H7 (cell line): Measurements from ENCODE around the gene TMEM119. TPM values are rescaled to one million over a fixed set of nuclear protein-coding genes. Genes with fewer than 3 reads are reported as not detected.

ENCODE experiments used
- DNase-seq: peaks from one replicate; pipeline ENCODE4 v3.0.0; 2012
- H3K27me3 ChIP-seq: 2 replicates; pipeline ENCODE4 v1.6.0; 2011; ENCODE audit warnings: mild to moderate bottlenecking, low read length; ENCODE audit not compliant: control insufficient read depth, insufficient read depth
- H3K36me3 ChIP-seq: replicated peaks from 2 replicates; pipeline ENCODE4 v1.5.1; 2011; ENCODE audit warnings: low read length; ENCODE audit not compliant: control insufficient read depth, insufficient read depth
- H3K4me3 ChIP-seq: 2 replicates; pipeline ENCODE4 v1.5.1; 2011; ENCODE audit warnings: low read depth, mild to moderate bottlenecking, control low read depth, low read length, moderate library complexity; ENCODE audit not compliant: insufficient read depth
- total RNA-seq: library from RNA; depleted of rRNA; stranded (reverse); fragments of >200 nt; shearing (Covaris generic); gene quantifications from 2 replicates; pipeline ENCODE4 v1.2.3, GENCODE V29; 2014

Gene TMEM119
- total RNA-seq, 1 experiment from 2014 or later, result 0.24 TPM

- Histone ChIP-seq H3K36me3 (no peaks in the 10 kb centered on the region), H3K4me3 (no peak overlapping the region), H3K27me3 (no peaks in the 10 kb centered on the region; the same call in 1 of the 2 replicates)
- DNase-seq, result no peak
Observed at GRCh38 chr12:108602976-108603704, 5.3 kb upstream of the TMEM119 start.

DNA sequence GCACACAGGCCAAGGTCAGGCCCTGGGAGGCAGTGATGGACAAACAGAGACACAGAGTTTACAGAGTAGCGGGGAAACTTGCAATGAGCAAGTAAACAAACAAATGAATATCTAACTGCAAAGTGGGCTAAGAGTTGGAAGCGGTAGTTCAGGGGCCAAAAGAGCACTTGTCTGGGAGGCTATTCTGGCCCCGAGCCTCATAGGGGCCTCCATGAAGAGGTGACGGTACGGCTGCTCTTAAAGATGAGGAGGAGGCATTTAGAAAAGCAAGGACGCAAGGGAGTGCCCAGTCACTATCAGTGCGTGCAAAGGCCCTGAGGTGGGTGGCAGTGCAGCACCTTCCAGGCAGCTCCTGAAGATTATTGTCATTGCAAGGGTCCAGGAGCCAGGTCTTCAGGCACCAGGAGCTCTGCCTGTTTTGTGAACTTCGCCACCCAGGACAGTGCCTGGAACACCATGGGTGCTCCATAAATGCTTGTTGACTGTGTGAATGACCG lies 4.4 kb upstream of the TMEM119 start:
- H3K27me3 ChIP-seq, result no peaks in the 10 kb centered on the region; the same call in 1 of the 2 replicates
- DNase-seq, result no peak
- H3K4me3 ChIP-seq, result no peak overlapping the region
- H3K36me3 ChIP-seq, result no peaks in the 10 kb centered on the region

DNA sequence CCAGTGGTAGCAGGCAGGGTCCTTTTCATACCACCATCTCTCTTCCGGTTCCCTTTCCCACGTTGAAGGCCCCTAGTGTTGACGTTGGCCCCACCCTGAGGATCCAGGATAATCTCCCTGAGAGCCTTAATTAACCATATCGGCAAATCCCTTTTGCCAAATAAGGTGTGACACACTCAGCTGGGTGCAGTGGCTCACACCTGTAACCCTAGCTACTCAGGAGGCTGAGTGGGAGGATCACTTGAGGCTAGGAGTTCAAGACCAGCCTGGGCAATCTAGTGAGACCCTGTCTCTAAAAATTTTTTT lies 2.8 kb upstream of the TMEM119 start:
- no peaks in the 10 kb centered on the region for H3K36me3 ChIP-seq
- DNase-seq, result no peak
- H3K4me3 ChIP-seq, result no peak overlapping the region
- no peaks in the 10 kb centered on the region; the same call in 1 of the 2 replicates for H3K27me3 ChIP-seq

GRCh38 chr12:108599948-108600701 lies 2.2 kb upstream of the TMEM119 start:
- Histone ChIP-seq H3K36me3 (no peaks in the 10 kb centered on the region), H3K27me3 (no peaks in the 10 kb centered on the region; the same call in 1 of the 2 replicates), H3K4me3 (no peak overlapping the region)
- no peak for DNase-seq

- no peaks in the 10 kb centered on the region for H3K36me3 ChIP-seq
- no peaks in the 10 kb centered on the region; the same call in 1 of the 2 replicates for H3K27me3 ChIP-seq
- DNase-seq, result no peak
- H3K4me3 ChIP-seq, result no peak overlapping the region
Observed at GRCh38 chr12:108599541-108599940, 1.7 kb upstream of the TMEM119 start.

- H3K4me3 ChIP-seq, result no peak overlapping the region
- no peaks in the 10 kb centered on the region for H3K27me3 ChIP-seq
- H3K36me3 ChIP-seq, result no peaks in the 10 kb centered on the region
- DNase-seq, result no peak
Observed at GRCh38 chr12:108598553-108599250, 818 bp upstream of the TMEM119 start.

GRCh38 chr12:108596854-108597558 lies 878 bp downstream of the TMEM119 start:
- DNase-seq, result peak; percentile 47
- H3K36me3 ChIP-seq, result no peaks in the 10 kb centered on the region
- no peak overlapping the region for H3K4me3 ChIP-seq
- H3K27me3 ChIP-seq, result no peaks in the 10 kb centered on the region

DNA sequence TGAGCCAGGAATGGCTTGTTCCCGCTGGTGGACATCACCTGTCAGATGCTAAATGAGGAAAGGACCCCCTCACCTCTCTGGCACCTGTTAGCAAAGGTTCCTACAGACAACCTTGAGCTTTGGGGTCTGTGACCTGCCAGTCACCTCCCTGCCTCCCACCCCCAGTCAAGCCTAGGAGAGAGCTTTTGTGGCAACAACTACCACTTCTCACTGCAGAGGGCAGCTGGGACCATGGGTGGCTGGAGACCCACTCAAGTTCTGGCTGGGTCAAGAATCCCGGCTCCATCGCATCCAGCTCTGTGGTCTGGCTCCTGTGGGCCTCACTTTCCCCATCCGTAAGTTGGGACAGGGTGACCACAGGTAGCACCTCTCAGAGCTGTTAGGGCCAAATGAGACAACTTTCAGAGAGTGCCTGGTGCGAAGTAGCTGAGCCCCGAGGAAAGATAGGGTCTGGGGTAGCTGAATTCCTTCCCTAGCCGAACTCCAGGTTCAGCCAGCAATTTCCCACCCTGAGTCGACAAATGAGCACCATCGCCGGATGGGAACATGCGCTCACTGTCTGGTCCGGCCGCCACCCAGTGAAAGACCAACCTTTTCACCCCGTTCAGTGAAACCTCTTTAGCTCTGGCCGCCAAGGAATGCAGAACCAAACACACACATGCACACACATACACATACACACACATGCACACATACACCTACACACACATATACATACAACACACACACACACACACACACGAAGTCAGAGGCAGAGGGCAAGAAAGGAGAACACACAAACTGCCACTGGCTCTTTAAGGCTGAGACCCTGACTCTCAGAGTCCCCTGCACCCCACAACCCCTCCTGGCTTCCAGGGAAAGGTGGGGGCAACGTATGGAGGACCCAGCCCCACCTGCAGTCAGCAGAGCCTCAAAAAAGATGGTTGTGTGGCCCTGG lies 1.9 kb downstream of the TMEM119 start:
- Histone ChIP-seq H3K4me3 (no peak overlapping the region), H3K27me3 (no peaks in the 10 kb centered on the region), H3K36me3 (no peaks in the 10 kb centered on the region)
- peak; percentile 29 for DNase-seq

- no peaks in the 10 kb centered on the region for H3K27me3 ChIP-seq
- no peak overlapping the region for H3K4me3 ChIP-seq
- no peaks in the 10 kb centered on the region for H3K36me3 ChIP-seq
- no peak for DNase-seq
Observed at GRCh38 chr12:108594960-108595710, 2.7 kb downstream of the TMEM119 start.

- Histone ChIP-seq H3K4me3 (no peak overlapping the region), H3K27me3 (no peaks in the 10 kb centered on the region), H3K36me3 (no peaks in the 10 kb centered on the region)
- no peak for DNase-seq
Observed at GRCh38 chr12:108594323-108594903, 3.5 kb downstream of the TMEM119 start.

GRCh38 chr12:108592033-108592909 lies 5.6 kb downstream of the TMEM119 start:
- Histone ChIP-seq H3K36me3 (no peaks in the 10 kb centered on the region), H3K4me3 (no peak overlapping the region), H3K27me3 (no peaks in the 10 kb centered on the region)
- peak; percentile 35 for DNase-seq
